IPS-NIHi11 (cell line): ENCODE data around the gene GRB10.

Source experiments
- DNase-seq: peaks from one replicate; pipeline ENCODE4 v3.0.0; 2012; ENCODE audit warnings: mixed read lengths, low spot score

GRB10 gene

GRCh38 chr7:50688226-50688590, 94.5 kb downstream of the GRB10 start:
- DNase-seq: no peak

- DNase-seq: no peak
Measured at GRCh38 chr7:50687575-50688225, 95.0 kb downstream of the GRB10 start.

- DNase-seq: no peak
Measured at GRCh38 chr7:50687096-50687495, 95.6 kb downstream of the GRB10 start.

- no peak for DNase-seq
Measured at GRCh38 chr7:50685135-50686065, 97.3 kb downstream of the GRB10 start.

GRCh38 chr7:50684713-50685075, 98.0 kb downstream of the GRB10 start:
- DNase-seq: no peak

- DNase-seq: no peak
Measured at GRCh38 chr7:50684011-50684712, 98.5 kb downstream of the GRB10 start.

GRCh38 chr7:50682573-50682972, 100.1 kb downstream of the GRB10 start:
- no peak for DNase-seq

- no peak for DNase-seq
Measured at GRCh38 chr7:50682079-50682478, 100.6 kb downstream of the GRB10 start.

GRCh38 chr7:50681432-50682045, 101.2 kb downstream of the GRB10 start:
- no peak for DNase-seq

- DNase-seq: no peak
Measured at GRCh38 chr7:50679218-50680007, 103.3 kb downstream of the GRB10 start.

GRCh38 chr7:50678586-50678985, 104.1 kb downstream of the GRB10 start:
- no peak for DNase-seq

- no peak for DNase-seq
Measured at GRCh38 chr7:50677638-50677996, 105.1 kb downstream of the GRB10 start.

- DNase-seq: no peak
Measured at GRCh38 chr7:50676740-50677637, 105.7 kb downstream of the GRB10 start.

GRCh38 chr7:50676079-50676478, 106.6 kb downstream of the GRB10 start:
- no peak for DNase-seq

GRCh38 chr7:50674896-50675835, 107.5 kb downstream of the GRB10 start:
- DNase-seq: no peak

GRCh38 chr7:50674299-50674698, 108.4 kb downstream of the GRB10 start:
- DNase-seq: no peak

- no peak for DNase-seq
Measured at GRCh38 chr7:50673096-50673495, 109.6 kb downstream of the GRB10 start.

GRCh38 chr7:50672045-50672444, 110.7 kb downstream of the GRB10 start:
- DNase-seq: no peak

- DNase-seq: no peak
Measured at GRCh38 chr7:50671386-50671785, 111.3 kb downstream of the GRB10 start.

- DNase-seq: no peak
Measured at GRCh38 chr7:50669890-50670289, 112.8 kb downstream of the GRB10 start.
